HG02981 (cell line): ENCODE data around the gene FAM3D.
"Not testable (repeated sequence)": the region's sequence is repeated elsewhere in the genome, so short reads cannot be mapped to it uniquely, and the experiment has no call there.

Source experiments
- ATAC-seq: cut with Tn5 transposase; IDR thresholded peaks from one replicate; pipeline ENCODE4 v1.9.1; 2021; ENCODE audit warnings: mild to moderate bottlenecking, moderate library complexity; ENCODE audit not compliant: unreplicated experiment

The FAM3D gene

DNA sequence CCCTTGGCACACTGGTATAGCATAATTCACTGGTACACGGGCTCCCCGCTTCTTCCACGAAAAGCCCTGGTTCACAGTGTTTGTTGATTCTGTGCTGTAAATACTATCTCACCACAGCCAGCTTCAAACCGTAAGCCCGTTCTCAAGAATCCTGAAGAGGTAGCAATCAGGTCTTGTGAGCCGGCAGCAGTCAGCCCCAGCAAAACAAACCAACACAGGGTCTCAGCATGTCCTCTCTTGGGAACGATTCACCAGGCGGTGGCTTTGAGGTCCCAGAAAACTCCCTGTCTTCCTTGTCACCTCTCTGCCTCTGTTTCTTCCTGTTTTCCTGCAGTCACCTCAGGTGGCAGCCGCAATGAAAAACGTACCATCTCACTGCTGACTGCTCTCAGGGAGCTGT lies 19.1 kb upstream of the FAM3D start:
- ATAC-seq: no peak

GRCh38 chr3:58683466-58683865 lies 16.9 kb upstream of the FAM3D start:
- ATAC-seq: peak; percentile 60

DNA sequence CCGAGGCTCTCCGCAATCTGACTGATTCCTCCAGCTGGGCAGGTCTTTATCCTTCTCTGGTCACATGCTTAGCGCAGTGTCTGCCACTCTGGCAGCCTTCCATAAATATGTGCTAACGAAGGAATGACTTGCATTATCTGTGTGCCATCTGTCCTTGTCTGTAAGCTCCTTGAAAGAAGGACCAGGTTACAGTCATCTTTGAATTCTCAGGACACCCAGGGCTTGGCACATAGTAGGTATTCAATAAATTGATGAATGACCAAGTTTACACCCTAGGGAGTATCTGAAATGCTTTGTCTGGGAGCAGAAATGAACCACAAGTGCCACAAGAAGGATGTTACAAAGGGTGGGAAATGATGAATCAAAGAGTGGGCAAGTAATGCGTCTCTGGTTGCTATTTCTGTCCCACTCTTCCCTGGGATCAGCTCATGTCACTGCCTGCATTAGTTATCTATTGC lies 16.5 kb upstream of the FAM3D start:
- no peak for ATAC-seq

DNA sequence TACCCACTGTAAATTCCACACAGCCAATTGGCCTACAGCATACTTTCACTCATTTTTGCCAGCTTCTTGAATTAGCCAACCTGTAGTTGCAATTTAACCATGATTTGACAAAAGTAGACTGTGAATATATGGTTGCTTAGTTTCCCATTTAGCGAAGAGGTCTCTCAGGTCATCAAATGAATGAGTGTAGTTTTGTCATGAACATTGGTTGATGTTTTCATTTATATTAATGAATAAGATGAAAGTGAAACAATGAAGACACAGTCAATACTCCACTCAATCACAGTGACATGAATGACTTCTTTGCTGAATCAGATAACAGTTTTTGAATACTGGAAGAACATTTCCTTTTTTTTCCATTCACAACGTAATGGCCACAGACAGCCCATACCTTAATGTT lies 15.3 kb upstream of the FAM3D start:
- no peak for ATAC-seq

- ATAC-seq: no peak
These were observed 14.4 kb upstream of the FAM3D start for GRCh38 chr3:58680879-58681525.

DNA sequence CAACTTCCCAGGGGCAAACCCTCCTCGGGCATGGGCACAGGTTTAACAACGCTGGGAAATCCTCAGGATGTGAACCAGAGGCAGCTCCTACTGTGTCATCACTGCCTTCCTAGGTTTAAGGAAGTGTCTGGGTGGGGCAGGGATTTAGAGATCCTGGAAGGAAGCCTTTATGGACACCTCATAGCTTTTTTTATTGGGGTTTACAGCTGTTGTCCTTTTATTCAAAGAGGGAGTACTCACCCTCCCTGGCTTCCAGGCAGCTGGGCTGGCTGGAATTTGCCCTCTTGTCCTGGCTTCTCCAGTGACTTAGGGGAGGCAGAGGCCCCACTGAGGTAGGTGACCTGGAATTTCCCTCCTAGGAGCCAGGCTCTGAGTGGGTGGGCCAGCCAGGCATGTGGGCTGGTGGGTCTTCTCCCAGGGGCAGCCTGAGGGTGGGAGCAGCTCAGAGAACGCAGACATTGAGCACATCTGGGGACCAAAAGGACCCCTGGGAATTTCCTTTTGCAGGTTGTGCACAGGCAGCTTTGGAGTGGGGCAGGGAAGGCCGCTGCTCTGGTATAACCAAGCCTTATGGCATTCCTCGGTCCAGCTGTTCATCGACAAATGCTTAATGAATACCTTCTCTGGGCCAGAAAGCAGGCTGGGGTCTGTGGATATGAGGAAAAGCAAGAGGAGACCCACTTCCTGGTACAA lies 13.5 kb upstream of the FAM3D start:
- ATAC-seq: no peak

GRCh38 chr3:58679446-58679845 lies 12.9 kb upstream of the FAM3D start:
- no peak for ATAC-seq

GRCh38 chr3:58678177-58678970 lies 11.8 kb upstream of the FAM3D start:
- not testable (repeated sequence) for ATAC-seq

DNA sequence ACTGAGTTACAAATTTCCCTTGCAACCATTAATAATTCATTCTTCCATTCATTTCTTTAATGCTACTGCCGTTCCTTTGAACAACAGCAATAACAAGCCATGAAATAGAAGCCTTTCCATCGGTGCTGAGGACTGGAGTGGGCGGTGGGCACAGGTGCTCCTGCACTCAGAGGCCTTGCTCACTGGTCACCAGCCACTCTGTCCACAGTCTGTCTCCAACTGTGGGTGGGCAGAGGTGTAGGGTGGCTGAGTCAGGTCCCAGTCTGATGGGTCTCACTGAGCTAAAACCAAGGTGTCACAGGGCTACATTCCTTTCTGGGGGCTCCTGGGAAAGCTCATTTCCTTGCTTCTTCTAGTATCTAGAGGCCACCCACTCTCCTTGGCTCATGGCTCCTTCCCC lies 6.3 kb upstream of the FAM3D start:
- ATAC-seq: no peak

GRCh38 chr3:58672451-58672850 lies 5.9 kb upstream of the FAM3D start:
- ATAC-seq: no peak

DNA sequence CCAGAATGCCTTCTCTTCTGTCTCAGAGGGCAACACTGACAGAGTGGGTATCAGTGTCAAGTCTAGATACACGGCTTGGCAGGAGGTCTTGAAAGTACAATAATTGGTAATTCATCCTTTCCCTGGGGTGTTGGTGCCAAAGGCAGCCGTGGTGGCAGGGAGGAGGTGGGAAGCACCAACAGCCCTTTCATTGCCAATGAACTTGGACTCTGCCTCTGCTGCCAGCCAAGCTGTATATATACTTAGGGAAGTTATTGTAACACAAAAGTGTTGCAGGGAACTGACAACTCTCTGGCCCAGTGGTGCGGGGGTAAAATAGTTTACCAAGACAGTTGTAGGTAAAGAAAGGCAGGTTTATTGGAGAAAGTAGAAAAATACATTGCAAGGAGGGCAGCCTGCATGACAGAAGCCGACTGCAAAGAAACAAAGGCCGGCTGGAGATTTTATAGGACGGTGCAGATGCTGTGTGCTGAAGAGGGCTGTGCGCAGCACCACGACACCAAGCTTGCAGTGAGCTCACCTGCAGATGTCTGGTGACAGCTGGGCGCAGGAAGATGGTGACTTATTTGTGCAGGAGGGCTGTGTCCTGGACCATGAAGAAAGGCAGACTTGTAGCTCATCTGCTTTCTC lies 4.0 kb upstream of the FAM3D start:
- ATAC-seq: no peak

- ATAC-seq: no peak
These were observed 1.7 kb upstream of the FAM3D start for GRCh38 chr3:58668247-58668646.

DNA sequence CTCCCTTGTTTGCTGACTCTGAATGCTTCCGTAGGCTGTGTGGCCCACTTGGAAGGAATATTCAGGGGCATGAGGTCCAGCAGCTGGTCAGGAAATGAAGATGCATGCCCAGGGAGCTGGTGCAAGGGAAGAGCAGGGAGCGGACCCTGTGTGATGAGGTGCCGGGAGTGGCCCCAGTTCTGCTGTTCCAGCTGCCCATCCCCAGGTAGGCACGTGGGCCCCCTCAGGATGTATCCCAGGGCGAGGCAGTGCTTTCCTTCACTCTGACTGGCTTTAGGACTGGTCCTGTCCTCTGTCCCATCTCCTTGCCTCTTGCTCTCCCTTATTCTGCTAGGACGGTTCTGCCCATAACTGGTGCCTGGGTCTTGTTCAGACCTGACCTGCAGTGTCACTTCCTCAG lies 1.1 kb upstream of the FAM3D start:
- ATAC-seq: no peak

GRCh38 chr3:58667229-58667628 lies 655 bp upstream of the FAM3D start:
- ATAC-seq: no peak

DNA sequence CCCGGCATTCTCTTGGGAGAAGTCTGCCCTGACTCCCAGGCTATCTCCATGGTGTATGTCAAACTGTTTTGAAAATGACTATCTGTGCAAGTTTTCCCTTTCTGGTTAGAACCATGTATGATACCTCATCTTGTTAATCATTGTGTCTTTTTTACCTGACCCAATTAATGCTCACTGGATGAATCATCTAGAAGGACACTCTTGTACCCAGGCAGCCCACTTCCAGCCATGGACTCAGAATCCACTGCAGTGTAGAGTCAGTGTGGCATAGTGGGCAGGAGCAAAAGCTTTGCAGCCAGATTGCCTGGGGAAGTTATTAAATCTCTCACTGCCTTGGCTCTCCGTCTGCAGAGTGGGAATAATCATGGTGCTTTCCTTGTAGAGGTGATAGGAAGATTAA lies 1.2 kb downstream of the FAM3D start:
- no peak for ATAC-seq

DNA sequence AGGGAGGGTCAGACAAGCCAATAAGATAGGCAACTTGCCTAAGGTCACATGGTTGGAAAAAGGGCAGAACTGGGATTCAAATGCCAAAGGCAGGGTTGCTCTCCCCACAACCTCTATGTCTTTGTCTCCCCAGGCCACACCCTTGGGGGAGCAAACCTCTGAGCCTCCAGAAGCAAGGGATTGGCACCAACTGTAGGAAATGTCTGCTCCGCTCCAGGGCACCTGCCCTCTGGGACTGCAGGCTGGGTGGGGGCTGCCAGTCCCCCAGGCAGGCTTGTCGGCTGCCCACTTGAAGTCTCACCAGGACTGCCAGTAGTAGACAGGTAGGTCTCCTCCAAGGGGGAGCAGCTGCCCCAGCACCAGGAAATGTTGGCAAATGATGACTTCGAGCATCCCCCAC lies 2.0 kb downstream of the FAM3D start:
- no peak for ATAC-seq

DNA sequence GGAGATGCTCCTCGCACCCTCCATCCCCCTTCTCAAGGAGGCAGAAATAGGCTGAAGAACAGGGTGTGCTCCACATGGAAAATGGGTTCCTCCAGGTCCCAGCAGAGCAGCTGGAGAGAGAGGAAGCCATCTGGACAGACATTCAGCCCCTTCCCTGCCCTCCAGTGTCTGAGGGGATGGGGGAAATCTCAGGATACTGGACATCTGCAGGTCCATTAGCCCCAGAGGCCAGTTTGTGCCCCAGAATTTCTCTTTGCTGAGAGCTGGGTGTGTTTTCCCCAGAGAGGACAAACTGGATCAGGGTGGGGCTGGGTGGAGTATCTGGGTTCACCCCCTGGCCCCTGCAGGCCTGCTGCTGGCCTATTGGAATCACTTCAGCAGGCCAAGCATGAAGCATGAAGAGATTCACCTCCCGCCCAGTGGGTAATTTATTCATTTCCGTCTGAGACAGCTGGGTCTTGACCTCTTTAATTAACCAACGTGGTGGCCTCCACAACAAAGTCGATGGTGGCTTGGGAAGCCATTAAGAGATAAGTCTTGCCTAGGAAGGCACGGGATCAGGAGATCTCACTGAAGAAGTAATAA lies 4.6 kb downstream of the FAM3D start:
- no peak for ATAC-seq

GRCh38 chr3:58660998-58661397 lies 5.6 kb downstream of the FAM3D start:
- ATAC-seq: no peak

DNA sequence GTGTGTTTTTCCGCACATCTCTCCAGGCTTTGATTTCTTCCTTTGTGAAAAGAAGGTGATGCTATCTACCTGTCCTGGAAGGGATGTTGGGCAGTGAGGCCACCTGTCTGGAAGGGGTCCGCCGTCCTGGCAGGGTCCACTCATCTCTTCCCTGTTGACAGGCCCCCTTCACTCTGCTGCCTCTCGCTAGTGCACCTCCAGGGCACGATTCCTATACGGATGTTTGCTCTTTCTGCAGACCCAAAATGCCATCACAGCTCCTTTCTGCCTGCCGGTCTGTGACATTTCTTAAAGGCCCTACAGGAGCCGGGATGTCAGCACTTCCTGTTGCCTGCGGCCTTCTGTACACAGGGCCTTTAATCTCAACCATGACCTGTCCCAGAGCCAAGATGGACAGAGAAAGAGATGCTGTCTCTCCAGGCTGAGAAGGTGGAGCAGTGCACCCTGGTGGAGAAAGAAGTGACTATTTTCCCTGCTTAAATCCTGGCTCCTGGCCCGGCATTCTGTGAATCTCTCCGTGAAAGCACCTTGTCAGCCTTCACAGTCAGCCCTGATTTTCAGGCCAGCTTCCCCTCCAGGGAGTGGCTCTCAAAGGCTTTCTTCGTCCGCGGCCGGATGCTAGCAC lies 7.4 kb downstream of the FAM3D start:
- no peak for ATAC-seq

GRCh38 chr3:58658508-58658907 lies 8.1 kb downstream of the FAM3D start:
- ATAC-seq: no peak
